ENCODE data around the gene CCDC136.

Gene CCDC136

DNA sequence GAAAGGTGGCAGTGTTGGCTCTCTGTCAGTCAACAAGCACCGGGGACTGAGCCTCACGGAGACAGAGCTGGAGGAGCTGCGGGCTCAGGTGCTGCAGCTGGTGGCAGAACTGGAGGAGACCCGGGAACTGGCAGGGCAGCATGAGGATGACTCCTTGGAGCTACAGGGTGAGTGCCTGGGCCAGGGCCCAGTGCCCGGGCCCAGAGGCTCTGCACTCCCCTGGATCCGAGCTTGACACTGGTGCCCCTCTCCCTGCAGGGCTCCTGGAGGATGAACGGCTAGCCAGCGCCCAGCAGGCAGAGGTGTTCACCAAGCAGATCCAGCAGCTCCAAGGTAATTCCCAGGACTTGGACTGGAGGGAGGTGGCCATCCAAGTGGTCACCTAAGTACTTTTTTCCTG, 2.7 kb downstream of the CCDC136 start:
- FAIRE-seq (no peak), DNase-seq (ENCODE audit: insufficient read length, low spot score) (no peak)
- TF ChIP-seq, protein P1, sequence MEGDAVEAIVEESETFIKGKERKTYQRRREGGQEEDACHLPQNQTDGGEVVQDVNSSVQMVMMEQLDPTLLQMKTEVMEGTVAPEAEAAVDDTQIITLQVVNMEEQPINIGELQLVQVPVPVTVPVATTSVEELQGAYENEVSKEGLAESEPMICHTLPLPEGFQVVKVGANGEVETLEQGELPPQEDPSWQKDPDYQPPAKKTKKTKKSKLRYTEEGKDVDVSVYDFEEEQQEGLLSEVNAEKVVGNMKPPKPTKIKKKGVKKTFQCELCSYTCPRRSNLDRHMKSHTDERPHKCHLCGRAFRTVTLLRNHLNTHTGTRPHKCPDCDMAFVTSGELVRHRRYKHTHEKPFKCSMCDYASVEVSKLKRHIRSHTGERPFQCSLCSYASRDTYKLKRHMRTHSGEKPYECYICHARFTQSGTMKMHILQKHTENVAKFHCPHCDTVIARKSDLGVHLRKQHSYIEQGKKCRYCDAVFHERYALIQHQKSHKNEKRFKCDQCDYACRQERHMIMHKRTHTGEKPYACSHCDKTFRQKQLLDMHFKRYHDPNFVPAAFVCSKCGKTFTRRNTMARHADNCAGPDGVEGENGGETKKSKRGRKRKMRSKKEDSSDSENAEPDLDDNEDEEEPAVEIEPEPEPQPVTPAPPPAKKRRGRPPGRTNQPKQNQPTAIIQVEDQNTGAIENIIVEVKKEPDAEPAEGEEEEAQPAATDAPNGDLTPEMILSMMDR (IDR thresholded peaks at IDR 0.05; ENCODE audit: insufficient read depth, missing control alignments) = no peak

GRCh38 chr7:128795129-128795528, 3.4 kb downstream of the CCDC136 start:
- TF ChIP-seq, protein P1 (IDR thresholded peaks at IDR 0.05; ENCODE audit: insufficient read depth, missing control alignments) = no peak
- DNase-seq (ENCODE audit: insufficient read length, low spot score) (no peak), FAIRE-seq (no peak)

GRCh38 chr7:128796327-128796726, 4.6 kb downstream of the CCDC136 start:
- TF ChIP-seq, protein P1 (IDR thresholded peaks at IDR 0.05; ENCODE audit: insufficient read depth, missing control alignments) = no peak
- no peak for DNase-seq (ENCODE audit: insufficient read length, low spot score)
- no peak for FAIRE-seq

- FAIRE-seq (no peak), DNase-seq (ENCODE audit: insufficient read length, low spot score) (no peak)
- TF ChIP-seq, protein P1 (IDR thresholded peaks at IDR 0.05; ENCODE audit: insufficient read depth, missing control alignments) = no peak
Observed at GRCh38 chr7:128799451-128799850, 7.7 kb downstream of the CCDC136 start.

- DNase-seq (ENCODE audit: insufficient read length, low spot score) (no peak), FAIRE-seq (no peak)
- TF ChIP-seq, protein P1 (IDR thresholded peaks at IDR 0.05; ENCODE audit: insufficient read depth, missing control alignments) = no peak
Observed at GRCh38 chr7:128800567-128800966, 8.8 kb downstream of the CCDC136 start.

GRCh38 chr7:128801003-128801402, 9.2 kb downstream of the CCDC136 start:
- TF ChIP-seq, protein P1 (IDR thresholded peaks at IDR 0.05; ENCODE audit: insufficient read depth, missing control alignments) = no peak
- DNase-seq (ENCODE audit: insufficient read length, low spot score) (no peak), FAIRE-seq (no peak)

DNA sequence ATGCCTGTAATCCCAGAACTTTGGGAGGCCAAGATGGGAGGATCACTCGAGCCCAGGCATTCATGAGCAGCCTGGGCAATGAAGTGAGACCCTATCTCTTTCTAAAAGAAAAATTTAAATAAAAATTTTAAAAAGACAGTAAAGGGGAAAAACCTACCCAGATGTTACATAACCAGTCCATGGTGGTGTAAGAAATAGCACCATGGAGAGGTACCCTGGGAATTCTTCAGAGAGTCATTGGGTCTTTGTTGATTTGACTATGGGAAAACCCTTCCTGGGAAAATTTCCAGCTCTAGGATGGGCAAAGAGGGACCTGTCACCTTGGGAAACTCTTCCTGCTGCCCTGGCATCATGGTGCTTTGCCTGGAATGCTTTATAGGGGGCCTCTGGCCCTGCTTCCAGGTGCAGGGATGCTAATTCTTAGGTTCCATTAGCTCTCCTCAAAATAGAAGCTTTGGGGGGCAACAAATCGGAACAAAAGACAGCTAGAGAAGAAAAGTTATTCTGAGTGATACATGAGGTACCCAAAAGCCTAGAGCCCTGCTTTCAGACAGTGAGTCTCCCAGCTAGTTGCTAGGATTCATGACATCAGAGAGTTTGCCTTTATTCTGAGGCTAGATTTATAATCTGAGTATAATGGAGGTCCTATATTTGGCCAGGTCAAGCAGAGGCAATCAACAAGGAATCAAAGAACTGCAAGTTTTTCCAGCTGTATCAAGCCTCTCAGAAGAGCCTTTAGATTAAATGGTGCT, 10.1 kb downstream of the CCDC136 start:
- FAIRE-seq (no peak), DNase-seq (ENCODE audit: insufficient read length, low spot score) (no peak)
- TF ChIP-seq, protein P1 (IDR thresholded peaks at IDR 0.05; ENCODE audit: insufficient read depth, missing control alignments) = no peak

Measured in D721Med (cell line).